MCF 10A (cell line): ENCODE data around the gene AP2A1. TPM values are rescaled to one million over a fixed set of nuclear protein-coding genes. Genes with fewer than 3 reads are reported as not detected.
A peak's percentile ranks its signal among the peaks of the same experiment; 100 is the strongest.
"Not testable (repeated sequence)": the region's sequence is repeated elsewhere in the genome, so short reads cannot be mapped to it uniquely, and the experiment has no call there.

Experiments
- Bru-seq: library from RNA; stranded (reverse); fragments of 400-500 nt; gene quantifications from one replicate; lab custom pipeline; 2021; lab: Mats Ljungman, UMichigan
- BruChase-seq, 2 experiments: library from RNA; stranded (reverse); fragments of 400-500 nt; gene quantifications; one replicate each; lab custom pipeline; 2021; lab: Mats Ljungman, UMichigan
- BruUV-seq: library from RNA; stranded (reverse); fragments of 400-500 nt; replicated peaks from 2 replicates; lab custom pipeline; 2021; lab: Mats Ljungman, UMichigan
- CTCF ChIA-PET: fragments of 300-600 bp; sonication (Branson Sonifier 250); formaldehyde crosslinking; extraction: SDS; loops from one replicate; lab custom pipeline; 2021; ENCODE audit warnings: antibody characterized with exemption, inconsistent platforms; lab: Yijun Ruan, JAX
- POLR2A ChIA-PET: fragments of 300-600, 350-650 bp; sonication (Branson Sonifier 250); formaldehyde crosslinking; extraction: SDS; loops from one replicate; lab custom pipeline; 2020; ENCODE audit warnings: antibody characterized with exemption, inconsistent platforms; lab: Yijun Ruan, JAX
- DNase-seq: peaks from one replicate; pipeline ENCODE4 v3.0.0-alpha.2; 2018; ENCODE audit not compliant: unreplicated experiment
- H3K27ac Mint-ChIP-seq: one replicate; pipeline ENCODE4 v1.8.0; 2022; ENCODE audit warnings: mild to moderate bottlenecking, low read depth, mixed read lengths; ENCODE audit not compliant: unreplicated experiment
- H3K27me3 Mint-ChIP-seq: one replicate; pipeline ENCODE4 v1.8.0; 2022; ENCODE audit warnings: mixed read lengths; ENCODE audit not compliant: insufficient read depth, unreplicated experiment
- H3K36me3 Mint-ChIP-seq: one replicate; pipeline ENCODE4 v1.8.0; 2022; ENCODE audit warnings: mild to moderate bottlenecking, moderate library complexity, mixed read lengths; ENCODE audit not compliant: insufficient read depth, unreplicated experiment
- H3K4me1 Mint-ChIP-seq: one replicate; pipeline ENCODE4 v1.8.0; 2022; ENCODE audit warnings: mixed read lengths; ENCODE audit not compliant: insufficient read depth, unreplicated experiment
- H3K4me3 Mint-ChIP-seq: one replicate; pipeline ENCODE4 v1.8.0; 2022; ENCODE audit warnings: mild to moderate bottlenecking, moderate library complexity, mixed read lengths; ENCODE audit not compliant: unreplicated experiment
- H3K9me3 Mint-ChIP-seq: one replicate; pipeline ENCODE4 v1.8.0; 2022; ENCODE audit warnings: mixed read lengths; ENCODE audit not compliant: unreplicated experiment
- CTCF ChIP-seq: fragments of 200-600 bp; IDR thresholded peaks from one replicate; pipeline ENCODE4 v1.8.0; 2022; ENCODE audit warnings: antibody characterized with exemption, mild to moderate bottlenecking; ENCODE audit not compliant: unreplicated experiment
- intact Hi-C: fragments of 100-400 bp; cut with micrococcal nuclease; formaldehyde crosslinking; loops from 2 replicates; pipeline ENCODE4 v1.14.1; 2022
- long read RNA-seq: library from polyadenylated mRNA; stranded (forward); transcript quantifications from one replicate; pipeline ENCODE4 v2.0.0, GENCODE V29; 2022
- total RNA-seq: library from RNA; stranded (reverse); gene quantifications from 2 replicates; pipeline ENCODE4 v1.2.3, GENCODE V29; 2022

Gene AP2A1
- total RNA-seq (70.5 and 80.0 TPM in 2 replicates), Bru-seq, nascent RNA (percentile 51 among the genes with signal in this experiment), BruChase-seq, experiment 1, labeled RNA remaining after a 6-hour chase (percentile 72 among the genes with signal in this experiment), BruChase-seq, experiment 2, labeled RNA remaining after a 2-hour chase (percentile 59 among the genes with signal in this experiment)
- long read RNA-seq, transcript AP2A1-201 (23 exons, 3,388 nt), result major isoform, 74 of 140 reads
- long read RNA-seq, partial matches to known transcripts, result 59 of 140 reads
- long read RNA-seq, other reads (novel, unspliced or antisense), result 3 of 140 reads

GRCh38 chr19:49766930-49767299 lies at the start of gene AP2A1:
Gene AP2A1, plus strand, starts transcription at chr19:49767001. Its CDS starts 133 bp downstream, at chr19:49767134.
- no TSS peak for BruUV-seq
- Mint-ChIP-seq H3K4me3 (peak within 1 kb of the TSS; percentile 90), H3K27me3 (no peaks in the 10 kb centered on the region), H3K9me3 (no peaks in the 10 kb centered on the region), H3K4me1 (peaks cover 19% of the 10 kb centered on the region), H3K36me3 (peaks cover 19% of the 10 kb centered on the region), H3K27ac (peak within 1 kb of the TSS; percentile 99)
- intact Hi-C loops, result loop anchor here (1.0 to 5.0 kb wide), 5 partner anchors 46 to 162 kb away; partner anchors contain the start of genes ATF5, FUZ, NUP62 and PRMT1
- CTCF ChIA-PET, result no interaction called here
- DNase-seq, result no peak
- POLR2A ChIA-PET, result interaction anchor here (0.6 to 3.4 kb wide), 17 partner anchors 10 to 1375 kb away, joined by 3 to 36 read pairs (median 13); partner anchors contain the start of genes AKT1S1, BCL2L12, FUZ and IRF3
- no peak for TF ChIP-seq CTCF

GRCh38 chr19:49718511-49718910 lies 48.3 kb upstream of the AP2A1 start:
- CTCF ChIA-PET, result interaction anchor here (0.9 kb wide), 1 partner anchor 148 kb away, joined by 4 read pairs; no protein-coding TSS in a partner anchor
- no TSS peak for BruUV-seq

GRCh38 chr19:49718991-49719390 lies 47.8 kb upstream of the AP2A1 start:
- ChIA-PET POLR2A (interaction anchor here (1.5 kb wide), 1 partner anchor 47 kb away, joined by 7 read pairs; no protein-coding TSS in a partner anchor), CTCF (no interaction called here)
- no TSS peak for BruUV-seq
- H3K27me3 Mint-ChIP-seq, result no peaks in the 10 kb centered on the region
- no peaks in the 10 kb centered on the region for H3K4me1 Mint-ChIP-seq
- TF ChIP-seq CTCF, result no peak
- no peak overlapping the region for H3K4me3 Mint-ChIP-seq
- no peak for DNase-seq
- H3K27ac Mint-ChIP-seq, result no peak overlapping the region
- no peaks in the 10 kb centered on the region for H3K36me3 Mint-ChIP-seq
- peaks cover 8% of the 10 kb centered on the region for H3K9me3 Mint-ChIP-seq
- intact Hi-C loops, result no loop called here

More at GRCh38 chr19:49718511-49718910, 48.3 kb upstream of the AP2A1 start:
- intact Hi-C loops, result no loop called here
- no peak for DNase-seq
- no peak for TF ChIP-seq CTCF
- Mint-ChIP-seq H3K9me3 (peaks cover 8% of the 10 kb centered on the region), H3K36me3 (no peaks in the 10 kb centered on the region), H3K27me3 (no peaks in the 10 kb centered on the region), H3K4me3 (no peak overlapping the region), H3K4me1 (no peaks in the 10 kb centered on the region), H3K27ac (no peak overlapping the region)
- POLR2A ChIA-PET, result interaction anchor here (1.5 kb wide), 1 partner anchor 47 kb away, joined by 7 read pairs; no protein-coding TSS in a partner anchor

GRCh38 chr19:49719420-49719819 lies 47.4 kb upstream of the AP2A1 start:
- BruUV-seq, H3K27me3 Mint-ChIP-seq, H3K4me1 Mint-ChIP-seq, H3K27ac Mint-ChIP-seq, DNase-seq, H3K9me3 Mint-ChIP-seq, POLR2A ChIA-PET, intact Hi-C loops, H3K4me3 Mint-ChIP-seq, H3K36me3 Mint-ChIP-seq: not testable (repeated sequence)
- CTCF ChIA-PET, result interaction anchor here (1.0 kb wide), 1 partner anchor 10 kb away, joined by 4 read pairs; no protein-coding TSS in a partner anchor
